GM18499 (cell line): Measurements from ENCODE around the gene GPR143.

Experiments used
- ATAC-seq: cut with Tn5 transposase; IDR thresholded peaks from one replicate; pipeline ENCODE4 v1.9.1; 2021; ENCODE audit warnings: moderate number of reproducible peaks; ENCODE audit not compliant: insufficient read depth, unreplicated experiment

GPR143 gene

DNA sequence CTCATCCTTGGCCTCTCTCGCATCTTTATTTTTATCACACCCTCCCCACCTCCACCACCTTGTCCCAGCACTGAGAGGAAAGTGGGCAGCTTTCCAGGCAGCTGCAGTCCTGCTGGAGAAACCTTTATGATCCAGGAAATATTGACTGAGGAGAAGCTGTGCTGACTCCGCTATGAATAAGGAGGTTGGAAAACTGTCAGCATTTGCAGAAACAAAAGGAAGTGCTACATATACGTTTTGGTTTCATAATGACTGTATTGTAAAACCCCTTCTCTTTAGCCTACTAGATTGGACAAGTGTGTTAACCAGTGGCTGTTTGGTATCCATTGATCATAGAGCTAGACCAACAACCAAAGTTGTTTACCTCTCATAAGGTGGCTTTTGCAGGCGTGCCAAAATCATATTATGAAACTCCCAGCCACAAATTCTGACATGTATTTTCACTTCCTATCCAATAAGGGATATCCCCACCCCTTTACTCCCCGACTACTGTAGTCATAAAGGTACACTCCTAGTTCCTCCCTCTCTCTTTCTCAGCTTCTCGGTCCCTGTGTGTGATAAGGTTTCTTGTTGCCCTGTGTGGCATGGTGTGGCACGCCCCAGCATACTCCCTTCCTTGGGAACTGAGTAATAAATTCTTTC is 88.4 kb downstream of the GPR143 start:
- peak; percentile 99 for ATAC-seq

DNA sequence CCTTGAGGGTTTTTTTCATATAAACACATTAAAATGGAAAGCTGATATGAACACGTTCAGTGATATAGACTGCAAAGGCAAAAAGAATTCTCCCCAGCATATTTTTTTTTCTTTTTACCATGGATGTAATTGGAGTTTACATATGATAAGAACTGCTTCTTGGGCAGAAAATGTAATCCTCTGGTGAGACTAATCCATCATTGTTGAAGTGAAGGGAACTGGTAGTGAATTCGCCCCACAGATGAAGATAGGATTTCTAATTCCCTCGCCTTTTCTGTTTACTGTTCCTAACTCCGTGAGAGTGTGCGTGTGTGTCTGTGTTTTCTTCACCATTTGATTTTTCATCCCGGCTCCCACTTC is 88.9 kb downstream of the GPR143 start:
- ATAC-seq, result no peak

DNA sequence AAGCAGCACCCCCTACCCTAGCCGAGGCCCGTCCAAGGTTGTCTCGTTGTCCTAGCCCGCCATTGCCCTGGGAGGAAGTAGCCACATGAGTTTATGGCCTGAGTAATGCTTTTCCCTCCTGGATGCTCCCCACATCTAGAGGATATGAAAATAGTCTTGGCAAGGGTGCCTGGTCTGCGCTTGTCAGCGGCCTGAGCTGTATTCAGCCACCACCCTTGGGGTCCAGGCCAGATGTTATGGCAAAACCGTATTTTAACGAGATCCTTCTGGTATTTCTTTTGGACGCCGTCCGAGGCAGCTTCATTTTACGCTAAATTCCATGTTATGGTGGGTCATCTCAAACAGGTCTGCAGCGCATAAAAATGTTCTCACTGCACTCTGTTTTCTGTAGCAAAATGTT is 89.3 kb downstream of the GPR143 start:
- no peak for ATAC-seq
